Stimulated activated naive CD8-positive, alpha-beta T cell treated with anti-CD3 and anti-CD28 coated beads, Interleukin-15, amount 100 ng/mL, for 72 hours (primary cell): ENCODE data around the gene COBLL1.
A peak's percentile ranks its signal among the peaks of the same experiment; 100 is the strongest.
"Not testable (repeated sequence)": the region's sequence is repeated elsewhere in the genome, so short reads cannot be mapped to it uniquely, and the experiment has no call there.

Source experiments
- ATAC-seq: fragments of 150-1000 bp; cut with Tn5 transposase; 2 replicates; pipeline ENCODE4 v1.10.0; 2021; ENCODE audit warnings: mild to moderate bottlenecking, moderate library complexity
- DNase-seq, 2 donors: peaks; one replicate each; pipeline ENCODE4 v3.0.0; 2021 to 2022
- H3K27ac Mint-ChIP-seq, 2 donors: one replicate each; pipeline ENCODE4 v1.8.0; 2022; ENCODE audit warnings: mild to moderate bottlenecking in 2 of 2, mixed read lengths in 2 of 2, moderate library complexity in 2 of 2
- H3K27me3 Mint-ChIP-seq: one replicate; pipeline ENCODE4 v1.8.0; 2022; ENCODE audit warnings: mixed read lengths
- H3K4me1 Mint-ChIP-seq: one replicate; pipeline ENCODE4 v1.8.0; 2022; ENCODE audit warnings: mild to moderate bottlenecking, mixed read lengths
- H3K4me3 Mint-ChIP-seq, 2 donors: one replicate each; pipeline ENCODE4 v1.8.0; 2022; ENCODE audit warnings: mild to moderate bottlenecking in 2 of 2, mixed read lengths in 2 of 2, moderate library complexity in 1 of 2
- H3K9me3 Mint-ChIP-seq, 2 donors: one replicate each; pipeline ENCODE4 v1.8.0; 2022; ENCODE audit warnings: mixed read lengths in 2 of 2

Gene COBLL1

GRCh38 chr2:164867779-164868397 is 26.3 kb upstream of the COBLL1 start:
- H3K4me3 Mint-ChIP-seq = no peak overlapping the region
- no peak for ATAC-seq
- H3K27ac Mint-ChIP-seq = no peak overlapping the region
- no peaks in the 10 kb centered on the region for H3K4me1 Mint-ChIP-seq
- no peaks in the 10 kb centered on the region for H3K27me3 Mint-ChIP-seq
- no peaks in the 10 kb centered on the region for H3K9me3 Mint-ChIP-seq
- no peak for DNase-seq

- not testable (repeated sequence) for ATAC-seq, H3K27ac Mint-ChIP-seq
Measured at GRCh38 chr2:164866381-164866780, 24.8 kb upstream of the COBLL1 start.

GRCh38 chr2:164860694-164861042 is 19.0 kb upstream of the COBLL1 start:
- H3K4me3 Mint-ChIP-seq = no peak overlapping the region
- ATAC-seq = no peak
- H3K27me3 Mint-ChIP-seq = no peaks in the 10 kb centered on the region
- no peak for DNase-seq
- no peaks in the 10 kb centered on the region for H3K4me1 Mint-ChIP-seq
- no peaks in the 10 kb centered on the region for H3K9me3 Mint-ChIP-seq
- peak overlapping the region in 1 of 2 donors; percentile 27 for H3K27ac Mint-ChIP-seq

More at GRCh38 chr2:164866381-164866780, 24.8 kb upstream of the COBLL1 start:
- not testable (repeated sequence) for H3K9me3 Mint-ChIP-seq, DNase-seq, H3K4me1 Mint-ChIP-seq, H3K27me3 Mint-ChIP-seq, H3K4me3 Mint-ChIP-seq

GRCh38 chr2:164859906-164860693 is 18.5 kb upstream of the COBLL1 start:
- not testable (repeated sequence) for H3K27ac Mint-ChIP-seq, DNase-seq, H3K27me3 Mint-ChIP-seq, H3K4me1 Mint-ChIP-seq, H3K4me3 Mint-ChIP-seq, ATAC-seq, H3K9me3 Mint-ChIP-seq

GRCh38 chr2:164859251-164859818 is 17.7 kb upstream of the COBLL1 start:
- H3K27ac Mint-ChIP-seq = no peak overlapping the region
- no peak for DNase-seq
- H3K4me1 Mint-ChIP-seq = no peaks in the 10 kb centered on the region
- H3K9me3 Mint-ChIP-seq = no peaks in the 10 kb centered on the region
- no peak for ATAC-seq
- H3K4me3 Mint-ChIP-seq = no peak overlapping the region
- no peaks in the 10 kb centered on the region for H3K27me3 Mint-ChIP-seq

- Mint-ChIP-seq H3K27me3 (no peaks in the 10 kb centered on the region), H3K9me3 (no peaks in the 10 kb centered on the region), H3K4me1 (no peaks in the 10 kb centered on the region), H3K4me3 (no peak overlapping the region), H3K27ac (peak overlapping the region in 1 of 2 donors; percentile 19)
- DNase-seq (no peak), ATAC-seq (no peak)
Measured at GRCh38 chr2:164852086-164852485, 10.5 kb upstream of the COBLL1 start.

GRCh38 chr2:164850235-164850634 is 8.6 kb upstream of the COBLL1 start:
- no peak for ATAC-seq
- Mint-ChIP-seq H3K27me3 (no peaks in the 10 kb centered on the region), H3K4me3 (no peak overlapping the region), H3K4me1 (no peaks in the 10 kb centered on the region), H3K9me3 (no peaks in the 10 kb centered on the region), H3K27ac (no peak overlapping the region)
- DNase-seq = no peak

- ATAC-seq (no peak), DNase-seq (no peak)
- no peak overlapping the region for H3K4me3 Mint-ChIP-seq
- no peaks in the 10 kb centered on the region for H3K4me1 Mint-ChIP-seq
- H3K27me3 Mint-ChIP-seq = peaks cover 6% of the 10 kb centered on the region
- H3K9me3 Mint-ChIP-seq = no peaks in the 10 kb centered on the region
- H3K27ac Mint-ChIP-seq = no peak overlapping the region
Measured at GRCh38 chr2:164849506-164849905, 7.9 kb upstream of the COBLL1 start.

GRCh38 chr2:164847981-164848741 is 6.5 kb upstream of the COBLL1 start:
- H3K27me3 Mint-ChIP-seq = peaks cover 11% of the 10 kb centered on the region
- DNase-seq (no peak), ATAC-seq (no peak)
- H3K27ac Mint-ChIP-seq = no peak overlapping the region
- no peak overlapping the region for H3K4me3 Mint-ChIP-seq
- no peaks in the 10 kb centered on the region for H3K9me3 Mint-ChIP-seq
- no peaks in the 10 kb centered on the region for H3K4me1 Mint-ChIP-seq

GRCh38 chr2:164847291-164847690 is 5.7 kb upstream of the COBLL1 start:
- DNase-seq (no peak), ATAC-seq (no peak)
- no peak overlapping the region for H3K4me3 Mint-ChIP-seq
- no peaks in the 10 kb centered on the region for H3K9me3 Mint-ChIP-seq
- peaks cover 11% of the 10 kb centered on the region for H3K27me3 Mint-ChIP-seq
- H3K4me1 Mint-ChIP-seq = no peaks in the 10 kb centered on the region
- no peak overlapping the region for H3K27ac Mint-ChIP-seq

- DNase-seq = no peak
- no peaks in the 10 kb centered on the region for H3K4me1 Mint-ChIP-seq
- peaks cover 11% of the 10 kb centered on the region for H3K27me3 Mint-ChIP-seq
- H3K9me3 Mint-ChIP-seq = no peaks in the 10 kb centered on the region
- no peak for ATAC-seq
- H3K4me3 Mint-ChIP-seq = no peak overlapping the region
- H3K27ac Mint-ChIP-seq = no peak overlapping the region
Measured at GRCh38 chr2:164846276-164846675, 4.7 kb upstream of the COBLL1 start.

GRCh38 chr2:164843346-164843911 is 1.8 kb upstream of the COBLL1 start:
- no peak for ATAC-seq
- Mint-ChIP-seq H3K27me3 (peaks cover 32% of the 10 kb centered on the region), H3K4me1 (peaks cover 8% of the 10 kb centered on the region), H3K4me3 (no peak overlapping the region), H3K27ac (no peak overlapping the region), H3K9me3 (no peaks in the 10 kb centered on the region)
- no peak for DNase-seq

GRCh38 chr2:164842624-164842966 is 972 bp upstream of the COBLL1 start:
- DNase-seq (no peak), ATAC-seq (no peak)
- no peaks in the 10 kb centered on the region for H3K9me3 Mint-ChIP-seq
- H3K27ac Mint-ChIP-seq = no peak overlapping the region
- H3K27me3 Mint-ChIP-seq = peaks cover 38% of the 10 kb centered on the region
- peaks cover 8% of the 10 kb centered on the region for H3K4me1 Mint-ChIP-seq
- H3K4me3 Mint-ChIP-seq = no peak overlapping the region

GRCh38 chr2:164840930-164841718 is 499 bp downstream of the COBLL1 start:
- ATAC-seq = peak; percentile 86
- no peaks in the 10 kb centered on the region for H3K9me3 Mint-ChIP-seq
- peak; percentile 34 to 38 for DNase-seq
- peak overlapping the region in 1 of 2 donors; percentile 80 for H3K27ac Mint-ChIP-seq
- peak overlapping the region; percentile 74 to 82 for H3K4me3 Mint-ChIP-seq
- peaks cover 45% of the 10 kb centered on the region for H3K27me3 Mint-ChIP-seq
- H3K4me1 Mint-ChIP-seq = peaks cover 8% of the 10 kb centered on the region

- H3K4me3 Mint-ChIP-seq = peak overlapping the region; percentile 68 to 79
- no peaks in the 10 kb centered on the region for H3K9me3 Mint-ChIP-seq
- no peak overlapping the region for H3K27ac Mint-ChIP-seq
- H3K4me1 Mint-ChIP-seq = peaks cover 8% of the 10 kb centered on the region
- peak in 1 of 2 donors; percentile 8 for DNase-seq
- H3K27me3 Mint-ChIP-seq = peaks cover 45% of the 10 kb centered on the region
- ATAC-seq = peak; percentile 1
Measured at GRCh38 chr2:164840458-164840929, 1.1 kb downstream of the COBLL1 start.
